ENCODE results near the gene ARHGEF9.

DNA sequence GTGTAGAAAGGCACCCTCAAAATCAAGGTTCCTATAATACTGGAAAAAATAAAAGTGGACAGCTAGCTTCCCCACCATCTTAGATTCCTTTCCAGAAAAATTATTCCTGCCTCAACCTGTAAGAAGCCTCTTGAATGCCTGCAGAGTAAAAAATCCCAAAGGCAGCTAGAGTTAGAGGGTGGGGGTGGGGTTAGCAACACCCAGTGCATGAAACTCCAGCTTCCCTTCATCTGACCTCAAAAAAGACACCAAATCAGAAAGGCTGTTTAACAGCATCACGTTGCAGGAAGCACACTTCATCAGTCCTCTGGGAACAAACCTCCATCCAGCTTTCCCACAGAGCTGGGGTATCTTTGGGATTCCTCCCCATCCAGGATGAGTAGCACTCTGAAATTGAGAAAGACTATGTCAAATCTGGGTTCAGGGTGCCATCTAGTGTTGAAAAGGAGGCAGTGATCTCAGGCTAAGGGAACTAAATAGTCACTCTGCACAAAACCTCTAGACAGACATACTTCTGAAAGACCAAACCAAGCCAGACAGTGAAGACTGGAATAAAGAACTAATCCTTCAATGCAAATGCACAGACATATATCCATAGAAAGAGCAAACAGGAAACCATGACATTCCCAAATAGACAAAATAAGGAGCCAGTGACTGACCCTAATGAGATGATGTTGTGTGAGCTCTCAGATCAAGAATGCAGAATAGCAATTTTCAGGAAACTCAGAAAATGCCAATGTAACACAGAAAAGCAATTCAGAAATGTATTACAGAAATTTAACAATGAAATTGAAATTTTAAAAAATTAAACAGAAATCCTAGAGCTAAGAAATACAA lies 97.9 kb downstream of the ARHGEF9 start:
- TF ChIP-seq EZH2phosphoT487 (IDR thresholded peaks at IDR 0.05; ENCODE audit: borderline replicate concordance, low read length), result no peak
- TF ChIP-seq CTCF (conservative IDR thresholded peaks at IDR 0.05; ENCODE audit: low read depth, low read length), result peak; percentile 77
